ENCODE measurements around the gene KRTAP6-3. TPM values are rescaled to one million over a fixed set of nuclear protein-coding genes. Genes with fewer than 3 reads are reported as not detected.

The KRTAP6-3 gene
- total RNA-seq, 2 experiments from 2014 or later, result not detected

DNA sequence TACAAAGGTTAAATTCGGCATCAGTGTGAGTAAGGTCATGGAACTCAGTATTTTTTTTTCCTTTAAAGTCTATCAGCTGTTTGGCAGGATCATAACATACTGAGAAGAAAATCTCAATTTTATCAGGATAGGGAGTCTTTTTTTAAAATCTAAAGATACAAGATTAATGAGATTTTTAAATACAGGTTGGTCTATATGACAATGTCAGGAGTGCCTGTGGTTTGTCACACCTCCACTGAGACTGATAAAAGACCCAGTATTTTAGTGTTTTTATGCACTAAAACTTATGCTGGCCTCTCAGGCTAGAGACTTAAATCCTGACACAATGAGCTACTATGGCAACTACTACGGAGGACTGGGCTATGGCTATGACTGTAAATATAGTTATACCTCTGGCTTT lies 50.3 kb downstream of the KRTAP6-3 start, which contains the start of gene KRTAP20-3:
KRTAP20-3 (plus strand) TSS at position 301 of the 400 bp plus-strand sequence.
- H3K27me3 Mint-ChIP-seq, result no peaks in the 10 kb centered on the region
- POLR2A ChIA-PET, result no interaction called here
- DNase-seq (no peak), ATAC-seq (ENCODE audit: low read depth) (no peak)
- H3K9me3 Mint-ChIP-seq, result peaks cover 6% of the 10 kb centered on the region
- H3K4me1 Mint-ChIP-seq, result no peaks in the 10 kb centered on the region
- H3K27ac Mint-ChIP-seq, result no peak within 1 kb of the TSS
- no peaks in the 10 kb centered on the region for H3K36me3 Mint-ChIP-seq
- no peak within 1 kb of the TSS for H3K4me3 Mint-ChIP-seq

Other genes starting within 250 kb of the KRTAP6-3 start
- not detected for gene KRTAP23-1, start 243.8 kb upstream of the KRTAP6-3 start, total RNA-seq
- gene KRTAP13-2, start 220.2 kb upstream of the KRTAP6-3 start, total RNA-seq, result not detected
- not detected for gene KRTAP13-1, start 196.4 kb upstream of the KRTAP6-3 start, total RNA-seq
- gene KRTAP13-3, start 166.5 kb upstream of the KRTAP6-3 start, total RNA-seq, result not detected
- not detected for gene KRTAP13-4, start 162.2 kb upstream of the KRTAP6-3 start, total RNA-seq
- not detected for gene KRTAP15-1, start 152.2 kb upstream of the KRTAP6-3 start, total RNA-seq
- gene KRTAP19-1, start 112.1 kb upstream of the KRTAP6-3 start, total RNA-seq, result not detected
- not detected for gene KRTAP19-2, start 105.0 kb upstream of the KRTAP6-3 start, total RNA-seq
- gene KRTAP19-3, start 100.4 kb upstream of the KRTAP6-3 start, total RNA-seq, result not detected
- not detected for gene KRTAP19-4, start 95.3 kb upstream of the KRTAP6-3 start, total RNA-seq
- not detected for gene KRTAP19-5, start 90.3 kb upstream of the KRTAP6-3 start, total RNA-seq
- gene KRTAP19-6, start 50.6 kb upstream of the KRTAP6-3 start, total RNA-seq, result not detected
- not detected for gene KRTAP19-7, start 31.1 kb upstream of the KRTAP6-3 start, total RNA-seq
- gene KRTAP22-2, start 2.0 kb upstream of the KRTAP6-3 start, total RNA-seq, result not detected
- gene KRTAP6-2, start 6.5 kb downstream of the KRTAP6-3 start, total RNA-seq, result not detected
- not detected for gene KRTAP22-1, start 8.6 kb downstream of the KRTAP6-3 start, total RNA-seq
- gene KRTAP6-1, start 21.5 kb downstream of the KRTAP6-3 start, total RNA-seq, result not detected
- gene KRTAP20-1, start 24.0 kb downstream of the KRTAP6-3 start, total RNA-seq, result not detected
- gene KRTAP20-4, start 28.2 kb downstream of the KRTAP6-3 start, total RNA-seq, result not detected
- not detected for gene KRTAP20-2, start 42.8 kb downstream of the KRTAP6-3 start, total RNA-seq
- gene KRTAP20-3, start 50.4 kb downstream of the KRTAP6-3 start, total RNA-seq, result not detected
- not detected for gene KRTAP21-3, start 126.3 kb downstream of the KRTAP6-3 start, total RNA-seq
- gene KRTAP21-2, start 154.8 kb downstream of the KRTAP6-3 start, total RNA-seq, result not detected
- not detected for gene KRTAP21-1, start 163.0 kb downstream of the KRTAP6-3 start, total RNA-seq
- not detected for gene KRTAP8-1, start 220.8 kb downstream of the KRTAP6-3 start, total RNA-seq
- not detected for gene KRTAP7-1, start 237.3 kb downstream of the KRTAP6-3 start, total RNA-seq